Measurements from ENCODE around the gene ANAPC13.

Gene ANAPC13

DNA sequence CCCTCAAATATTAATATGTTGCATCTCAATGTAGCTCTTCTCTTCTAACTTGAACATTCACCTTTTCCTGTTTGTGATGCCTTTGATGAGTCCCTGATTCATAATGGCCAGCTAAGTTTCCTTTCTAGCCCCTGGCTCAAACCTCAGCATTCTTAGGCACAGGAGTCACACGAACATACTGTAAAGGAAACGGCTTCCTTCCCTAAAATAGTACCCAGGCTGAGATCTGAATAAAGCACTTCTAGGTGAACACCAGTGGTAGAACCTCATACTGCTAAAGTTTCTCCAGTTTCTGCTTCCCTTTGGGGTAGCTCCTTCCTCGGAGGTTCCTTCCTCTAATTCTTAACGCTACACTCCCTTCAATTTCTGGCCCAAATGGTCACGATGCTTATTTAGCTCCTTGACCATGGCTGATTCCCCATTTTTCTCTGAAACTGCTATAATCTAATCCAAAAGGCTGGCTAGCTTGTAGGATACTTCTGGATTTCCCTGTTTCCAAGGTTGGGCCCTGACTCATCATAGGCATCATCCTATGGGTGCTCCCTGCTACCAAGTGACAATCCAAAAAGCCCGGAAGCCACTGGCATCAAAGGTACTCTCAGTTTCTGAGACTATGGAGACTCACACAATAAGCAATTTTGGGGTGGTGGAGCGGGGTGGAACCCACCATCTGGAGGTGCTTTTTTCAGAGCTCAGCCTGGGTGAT is 2.4 kb downstream of the ANAPC13 start:
- no peak for DNase-seq

DNA sequence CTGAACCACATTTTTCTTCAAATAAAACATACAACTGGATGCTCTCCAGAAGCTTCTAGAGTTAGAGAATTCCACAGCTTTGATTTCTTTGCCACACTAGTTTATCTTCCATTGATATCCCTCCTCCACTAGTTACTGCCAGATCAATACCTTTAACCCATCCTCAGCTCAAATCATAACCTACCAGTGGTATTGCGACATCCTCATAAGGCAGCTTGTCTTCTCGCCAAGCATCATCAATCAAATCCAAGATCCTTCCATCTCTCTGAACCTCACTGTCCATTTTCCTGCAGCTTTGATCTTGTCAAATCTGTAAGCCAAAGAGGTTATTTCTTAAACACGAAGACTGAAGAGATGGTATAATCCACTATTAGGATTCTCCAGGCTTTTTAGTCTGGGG is 3.2 kb downstream of the ANAPC13 start:
- DNase-seq: no peak

DNA sequence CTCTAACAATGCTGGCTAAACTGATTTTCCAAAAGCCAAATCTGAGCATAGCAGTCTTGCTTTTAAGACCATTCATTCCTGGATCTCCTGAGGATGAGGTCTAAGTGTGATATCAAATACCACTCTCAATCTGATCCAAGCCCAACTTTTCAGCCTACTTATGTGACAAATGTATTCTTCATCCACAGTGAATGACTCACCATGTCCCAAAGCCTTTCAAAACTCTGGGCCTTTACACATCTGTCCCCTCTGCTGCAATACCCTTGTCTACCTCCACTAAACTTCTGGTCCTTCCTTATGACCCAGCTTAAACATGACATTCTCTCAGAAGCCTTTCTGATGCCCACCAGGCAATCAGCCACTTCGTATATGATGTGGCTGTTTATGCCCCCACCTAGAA is 4.6 kb downstream of the ANAPC13 start:
- no peak for DNase-seq

DNA sequence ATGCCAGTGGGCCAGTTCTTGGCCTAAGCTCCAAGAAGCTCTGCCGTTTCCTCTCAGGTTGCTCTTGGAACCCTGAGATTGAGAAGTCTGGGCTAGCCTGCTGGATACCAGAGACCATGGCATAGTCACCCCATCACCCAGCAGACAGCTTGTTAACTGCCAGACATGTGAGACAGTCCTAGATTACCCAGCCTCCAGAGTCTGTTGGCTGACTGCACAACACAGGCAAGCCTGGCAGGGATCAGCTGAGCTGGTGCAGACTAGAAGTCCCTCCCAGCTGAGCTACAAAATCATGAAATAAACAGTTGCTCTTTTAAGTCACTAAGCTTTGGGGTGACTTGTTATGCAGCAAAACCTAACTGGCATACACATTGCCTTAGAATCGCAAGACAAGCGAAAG is 5.2 kb downstream of the ANAPC13 start:
- no peak for DNase-seq

DNA sequence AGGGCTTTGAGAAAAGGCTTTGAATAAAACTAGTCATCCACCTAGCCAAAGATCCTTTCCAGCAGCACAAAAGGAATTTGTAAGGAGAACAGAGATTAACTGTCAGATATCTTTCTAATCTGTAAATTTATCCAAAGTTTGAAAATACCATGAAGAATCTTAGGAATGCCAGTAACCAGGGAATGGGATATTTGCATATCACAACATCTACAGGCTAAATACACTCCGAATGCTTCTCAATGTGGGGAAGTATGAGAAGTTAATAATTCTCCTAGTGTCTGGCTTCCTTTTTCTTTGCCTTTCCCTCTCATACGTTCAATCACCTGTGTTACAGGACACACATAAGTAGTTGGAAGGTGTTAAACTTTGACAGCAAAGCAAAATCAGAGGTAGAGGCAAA is 7.8 kb downstream of the ANAPC13 start:
- DNase-seq: no peak

DNA sequence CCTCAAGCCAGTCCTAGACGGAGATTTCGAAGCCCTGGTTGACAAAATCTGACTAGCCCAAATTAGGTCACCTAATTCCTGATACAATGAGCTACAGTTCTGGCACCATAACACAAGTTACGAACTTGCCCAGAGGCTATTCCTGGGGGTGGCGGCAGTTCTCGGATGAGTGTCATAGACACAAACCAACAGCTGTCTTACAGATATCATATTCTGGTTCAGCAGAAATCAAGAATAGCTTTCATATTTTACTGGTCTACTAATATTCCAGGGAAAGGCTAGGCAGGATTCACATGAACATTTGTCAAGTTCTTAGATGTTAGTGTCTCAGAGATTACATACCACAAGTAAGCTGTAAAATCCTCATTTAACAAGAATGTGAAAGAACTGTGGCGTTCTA is 8.8 kb downstream of the ANAPC13 start:
- no peak for DNase-seq

DNA sequence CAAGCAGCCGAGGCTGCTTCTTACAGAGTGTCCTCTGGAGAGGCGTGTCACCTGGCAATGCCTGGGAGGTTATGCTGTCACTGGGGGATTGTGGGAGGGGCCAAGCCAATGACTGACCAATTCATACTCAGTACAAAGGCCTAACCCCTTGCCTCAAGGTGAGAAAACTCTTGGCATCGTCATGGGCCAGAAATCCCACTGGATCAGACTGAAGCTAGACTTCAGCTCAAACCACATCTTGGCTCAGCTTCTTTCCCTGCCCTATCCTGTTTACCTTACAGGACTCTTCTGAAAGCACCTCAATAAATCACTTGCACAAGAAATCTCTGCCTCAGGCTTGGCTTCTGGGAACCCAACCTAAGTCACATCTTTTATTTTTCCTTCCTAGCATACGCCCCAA is 9.5 kb downstream of the ANAPC13 start:
- DNase-seq: no peak

DNA sequence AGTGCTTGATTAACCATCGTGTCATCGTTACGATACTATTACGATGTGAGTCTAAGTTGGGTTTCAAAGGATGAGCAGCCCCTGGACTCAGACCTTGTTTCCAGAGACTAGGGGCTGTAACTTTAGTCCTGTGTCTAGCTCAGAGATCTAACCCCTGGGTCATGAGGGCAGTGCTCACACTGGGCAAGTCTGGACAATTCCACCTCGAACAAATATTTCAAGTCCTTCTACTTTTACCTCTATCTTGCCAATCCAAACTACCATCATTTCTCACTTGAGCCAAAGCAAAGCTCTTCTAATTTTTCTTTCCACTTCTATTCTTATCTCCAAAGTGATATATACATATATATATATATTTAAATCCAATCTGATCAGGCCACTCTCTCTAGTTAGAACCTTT is 10.8 kb downstream of the ANAPC13 start:
- no peak for DNase-seq

DNA sequence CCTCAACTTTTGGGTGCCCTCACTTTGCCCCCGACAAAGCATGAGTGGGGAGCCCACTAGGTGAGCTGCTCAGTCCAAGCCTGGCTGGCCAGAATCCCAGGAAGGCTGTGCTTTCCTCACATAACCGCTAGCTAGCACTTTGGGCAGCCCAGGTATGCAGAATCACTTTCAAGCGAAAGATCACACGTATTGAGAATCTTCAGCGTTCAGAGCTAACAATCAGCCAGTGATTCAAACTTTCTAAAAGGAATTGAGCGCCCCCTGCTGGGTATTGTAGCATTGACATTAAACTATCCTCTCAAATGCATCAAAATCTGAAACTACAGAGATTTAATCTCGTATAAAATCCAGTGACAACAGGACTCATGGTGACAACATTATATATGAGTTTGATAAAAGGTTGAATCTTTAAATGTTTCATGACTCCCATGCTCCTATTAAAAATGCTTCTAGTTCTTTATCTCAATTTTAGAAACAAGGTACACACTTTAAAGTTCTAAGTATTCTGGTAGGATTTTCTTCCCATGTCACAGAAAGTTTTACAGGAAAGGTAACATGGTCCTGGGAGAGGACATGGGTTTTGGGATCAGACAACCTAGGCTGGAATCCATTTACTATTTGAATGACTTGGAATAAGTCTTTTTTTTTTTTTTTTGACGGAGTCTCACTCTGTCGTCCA is 11.8 kb downstream of the ANAPC13 start:
- DNase-seq: peak in 46 of 56 donors; percentile 6 to 94 (median 46)

DNA sequence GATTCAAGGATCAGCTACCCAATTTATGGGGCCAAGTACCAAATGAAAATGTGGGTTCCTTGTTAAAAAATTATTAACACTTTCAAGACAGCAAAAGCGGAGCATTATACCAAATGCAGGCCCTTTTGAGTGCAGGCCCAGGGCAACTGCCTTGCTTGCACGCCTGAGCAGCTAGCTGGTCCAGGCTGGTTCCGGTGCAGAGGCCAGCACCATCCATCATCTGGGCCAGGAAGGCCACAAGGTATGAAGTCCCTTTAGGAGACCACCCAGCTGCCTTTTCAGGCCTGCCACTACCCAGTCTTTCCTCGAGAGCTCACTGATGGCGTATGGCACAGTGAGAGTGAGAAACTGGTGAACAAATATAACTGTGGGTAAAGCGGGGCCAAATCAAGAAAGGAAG is 13.0 kb downstream of the ANAPC13 start:
- DNase-seq: no peak

DNA sequence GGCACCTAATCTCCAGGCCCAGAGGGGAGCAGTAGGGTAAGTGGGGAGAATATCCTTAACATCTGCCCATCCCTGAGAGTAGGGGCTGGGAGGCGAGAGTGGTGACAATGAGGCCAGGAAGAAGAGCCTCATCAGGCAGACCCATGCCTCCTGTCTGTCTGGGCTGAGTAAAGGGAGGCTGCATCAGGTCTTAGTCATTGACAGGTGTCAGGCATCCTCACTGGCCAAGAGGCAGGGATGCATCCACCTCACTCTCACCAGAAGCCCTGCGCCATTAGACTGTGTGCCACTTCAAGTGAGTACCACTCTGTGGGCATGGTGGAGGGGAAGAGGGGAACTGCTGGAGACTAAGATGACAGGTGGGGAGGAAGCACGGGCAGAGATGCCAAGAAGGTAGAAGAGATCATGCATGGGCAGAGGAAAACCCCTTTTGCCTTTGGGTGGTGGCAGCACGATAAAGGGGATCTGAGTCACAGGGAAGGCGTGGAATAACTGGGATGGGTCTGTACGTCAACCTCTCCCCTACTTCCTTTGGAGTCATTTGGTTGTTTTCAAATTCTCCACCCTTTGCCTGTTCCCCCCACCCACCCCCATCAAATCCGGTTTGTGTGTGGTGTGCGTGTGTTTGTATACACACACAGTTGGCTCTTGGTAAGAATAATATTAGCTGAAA is 14.1 kb downstream of the ANAPC13 start:
- no peak for DNase-seq

DNA sequence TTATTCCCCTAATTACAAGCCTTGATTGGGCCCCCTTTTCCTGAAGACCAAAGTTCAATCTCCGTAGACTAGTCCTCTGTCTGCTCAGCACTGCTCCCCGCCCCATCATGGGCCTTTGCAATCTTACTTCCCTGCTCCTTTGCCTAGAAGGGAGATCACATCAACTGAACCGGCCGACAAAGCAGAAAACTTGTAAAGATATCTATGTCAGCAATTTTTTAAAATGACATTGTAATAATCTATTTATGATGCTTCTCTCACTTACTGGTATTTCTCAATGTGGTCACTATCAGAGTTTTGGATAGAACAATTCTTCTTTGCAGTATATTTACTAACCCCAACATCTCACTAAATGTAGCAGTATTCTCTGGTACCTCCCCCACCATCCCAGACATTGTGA is 17.3 kb downstream of the ANAPC13 start:
- no peak for DNase-seq

DNA sequence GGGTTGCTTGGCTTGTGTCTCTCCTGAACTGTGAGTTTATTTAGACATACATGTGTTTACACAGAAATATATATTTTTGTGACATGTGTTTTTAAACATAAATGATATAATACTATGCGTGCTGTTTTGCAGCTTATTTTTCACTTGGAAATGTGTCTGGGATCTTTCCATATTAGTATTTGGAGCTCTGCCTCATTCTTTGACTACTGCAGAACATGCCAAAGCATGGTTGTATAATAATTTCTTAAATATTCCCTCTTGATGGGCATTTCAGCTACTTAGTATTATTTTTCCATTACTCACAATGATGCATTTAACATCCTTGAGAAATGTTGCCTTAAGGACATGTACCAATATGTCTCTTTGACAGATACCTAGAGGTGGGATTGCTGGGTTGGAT is 19.5 kb downstream of the ANAPC13 start:
- DNase-seq: no peak

DNA sequence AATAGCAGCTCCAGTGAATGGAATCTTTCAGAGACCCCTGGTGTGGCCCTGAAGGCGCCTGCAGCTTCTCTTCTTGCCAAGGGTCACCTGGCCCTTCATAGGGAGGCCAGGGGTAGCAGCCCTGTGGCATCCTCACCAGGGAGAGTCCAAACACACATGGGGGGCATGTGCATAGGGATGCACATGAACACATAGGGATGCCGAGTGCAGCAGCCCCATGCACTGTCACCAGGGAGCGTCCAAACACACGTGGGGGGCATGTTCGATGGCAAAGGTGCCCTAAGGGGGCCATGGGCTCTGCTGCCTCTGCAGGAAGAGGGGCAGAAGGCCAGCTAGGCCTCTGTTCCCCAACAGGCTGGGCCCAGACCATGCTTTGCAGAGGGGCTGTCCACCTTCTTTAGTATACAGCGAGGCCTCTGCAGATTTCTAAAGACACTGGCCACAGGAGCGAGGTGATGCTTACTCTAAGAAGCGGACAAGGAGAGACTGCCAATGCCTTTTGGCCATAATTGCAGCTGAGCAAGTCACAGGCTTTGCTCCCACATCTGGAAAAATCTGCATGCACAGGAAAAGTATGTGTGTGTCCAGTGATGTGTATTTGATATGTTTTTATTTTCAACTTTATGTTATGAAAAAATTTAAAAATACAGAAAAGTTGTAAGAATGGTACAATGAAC is 21.0 kb downstream of the ANAPC13 start:
- no peak for DNase-seq

DNA sequence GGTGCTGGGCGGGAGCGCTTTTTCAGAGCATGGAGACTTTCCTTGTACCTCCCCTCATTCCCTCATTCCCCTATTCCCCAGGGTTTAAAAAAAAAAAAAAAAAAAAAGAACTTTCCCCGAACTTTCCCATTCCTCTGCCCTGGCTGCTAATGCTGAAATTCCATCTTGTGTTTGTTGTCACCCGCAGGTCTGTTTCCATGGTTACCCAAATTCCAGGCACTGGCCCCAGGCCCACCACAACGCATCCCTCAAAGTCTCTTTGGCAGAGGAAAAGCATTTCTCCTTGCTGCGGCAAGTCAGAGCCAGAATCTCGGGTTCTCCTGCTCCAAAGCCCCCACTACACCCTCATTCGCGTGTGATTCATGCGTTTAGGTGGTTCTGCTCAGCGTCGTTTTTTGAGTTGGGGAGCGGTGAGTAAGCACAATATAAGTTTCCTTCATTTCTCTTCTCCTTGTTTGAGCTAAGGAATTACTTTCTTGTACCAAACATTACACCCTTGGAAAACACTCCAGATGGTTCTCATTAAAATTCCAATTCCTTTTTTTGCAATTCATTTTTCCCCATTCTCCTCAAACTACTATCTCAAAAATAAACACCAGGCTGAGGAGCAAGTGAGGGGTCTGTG is 21.6 kb downstream of the ANAPC13 start:
- peak in 16 of 56 donors; percentile 6 to 34 (median 12) for DNase-seq

DNA sequence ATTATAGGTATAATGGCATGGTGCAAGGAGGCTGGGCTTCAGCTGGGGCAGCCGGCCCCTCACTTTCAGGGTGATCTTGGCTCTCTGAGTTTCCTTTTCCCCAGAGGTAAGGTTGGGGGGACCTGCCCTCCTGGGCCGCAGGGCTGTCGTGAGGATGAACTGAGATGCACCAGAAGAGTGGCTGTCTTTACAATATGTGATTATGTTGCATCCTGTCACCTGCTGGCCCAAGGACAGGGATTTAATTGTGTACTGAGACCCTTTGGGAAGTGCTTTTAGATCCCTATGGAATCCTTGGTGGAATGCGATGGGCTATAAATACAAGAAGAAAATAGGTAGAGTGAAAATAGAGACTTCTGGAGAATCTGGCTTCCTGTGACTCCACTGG is 22.1 kb downstream of the ANAPC13 start:
- no peak for DNase-seq

DNA sequence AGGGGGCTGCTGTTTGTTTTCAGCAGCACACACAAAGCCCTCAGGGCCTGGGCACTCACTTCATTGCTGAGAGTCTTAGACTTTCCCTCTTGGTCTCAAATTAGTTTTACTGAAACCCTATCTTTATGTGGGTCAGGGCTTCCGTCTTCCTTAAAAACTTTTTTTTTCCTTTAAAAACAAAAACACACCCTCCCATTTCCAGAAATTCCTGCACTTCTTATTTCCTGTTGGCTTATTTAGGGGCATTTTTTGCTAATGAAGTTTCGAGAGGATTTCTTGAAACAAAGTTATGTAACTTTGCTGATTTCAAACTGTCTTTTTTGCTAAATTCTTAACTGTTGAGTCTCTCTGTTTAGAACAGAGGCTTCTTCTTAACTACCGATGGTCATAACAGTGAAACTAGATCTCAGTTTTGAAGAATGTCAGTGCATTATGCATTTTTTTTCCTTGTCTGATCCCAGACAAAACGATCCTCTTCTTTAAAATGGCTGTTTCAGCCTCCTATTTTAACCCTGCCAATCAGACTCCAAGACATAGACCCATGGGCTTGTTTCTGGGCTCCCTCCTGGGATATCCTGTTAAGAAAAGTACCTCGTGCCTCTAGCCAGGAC is 23.3 kb downstream of the ANAPC13 start:
- no peak for DNase-seq

DNA sequence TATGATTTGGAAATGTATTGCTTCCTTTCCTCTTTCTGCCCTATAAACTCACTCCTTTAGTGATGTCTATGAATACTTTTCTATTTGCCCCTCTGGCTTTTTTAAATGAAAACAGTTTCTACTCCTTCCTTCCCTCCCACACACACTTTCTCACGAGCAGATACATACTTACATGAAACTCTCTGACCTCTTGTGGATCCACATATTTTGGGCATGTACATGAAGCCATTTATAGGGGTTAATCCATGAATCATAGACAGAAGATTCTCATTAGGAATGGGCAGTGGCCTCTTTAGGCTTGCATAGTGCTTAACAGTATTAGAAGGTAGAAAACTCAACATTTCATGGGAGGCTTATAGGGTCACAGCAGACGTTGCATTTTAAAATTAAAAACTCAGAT is 24.8 kb downstream of the ANAPC13 start:
- DNase-seq: no peak

DNA sequence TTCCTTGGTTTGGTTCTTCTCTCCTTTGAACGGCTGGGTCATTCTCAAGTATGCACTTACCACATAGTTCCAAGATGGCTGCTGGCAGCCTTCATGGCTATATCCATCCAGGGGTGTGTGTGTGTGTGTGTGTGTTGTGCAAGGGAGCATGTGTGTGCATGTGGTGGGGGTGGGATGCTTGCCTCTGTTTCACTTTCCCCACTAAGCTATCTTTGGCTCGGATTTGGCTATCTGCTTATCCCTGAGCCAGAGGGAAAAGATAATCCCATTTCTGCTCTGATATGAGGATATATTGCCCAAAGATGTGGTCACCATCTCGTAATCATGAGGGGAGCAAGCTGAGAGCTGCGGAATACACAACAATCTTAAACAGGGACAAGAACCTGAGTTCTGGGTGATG is 26.2 kb downstream of the ANAPC13 start:
- no peak for DNase-seq

DNA sequence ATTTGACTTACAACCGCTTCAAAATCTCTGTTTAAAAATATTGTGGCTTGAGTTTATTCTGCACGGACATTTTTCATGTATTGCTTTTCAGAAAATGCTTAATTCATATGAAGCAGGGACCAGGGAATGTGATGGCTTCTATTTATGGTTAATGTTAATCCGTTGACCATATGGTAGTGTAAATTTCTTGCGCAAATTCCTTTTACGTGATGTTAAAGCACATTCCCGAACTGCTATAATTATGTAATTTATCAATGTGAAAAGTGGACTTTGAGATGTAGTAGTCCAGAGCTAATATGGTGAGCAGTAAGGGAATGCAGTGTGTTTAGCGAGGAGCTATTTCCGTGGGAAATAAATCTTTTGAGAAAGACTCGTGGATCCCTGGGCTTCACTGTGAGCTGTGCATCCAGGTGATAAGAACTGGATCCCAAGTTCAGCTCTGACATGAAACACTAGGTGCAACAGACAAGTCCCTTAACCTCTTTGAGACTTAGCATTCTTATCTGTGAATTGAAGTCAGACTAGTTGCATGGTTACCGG is 27.3 kb downstream of the ANAPC13 start:
- no peak for DNase-seq

All from amygdala (tissue), 56 donors.